CMK (cell line): ENCODE measurements around the gene MTMR2.
A peak's percentile ranks its signal among the peaks of the same experiment; 100 is the strongest.

Experiments used
- DNase-seq: peaks from one replicate; pipeline ENCODE4 v3.0.0-alpha.2; 2010; ENCODE audit warnings: low read depth

Gene MTMR2

GRCh38 chr11:95917193-95918036 lies 6.5 kb downstream of the MTMR2 start:
- DNase-seq: no peak

- DNase-seq: no peak
Measured at GRCh38 chr11:95916049-95916448, 7.9 kb downstream of the MTMR2 start.

GRCh38 chr11:95915051-95915450 lies 8.9 kb downstream of the MTMR2 start:
- DNase-seq: no peak

GRCh38 chr11:95913830-95914615 lies 9.9 kb downstream of the MTMR2 start:
- no peak for DNase-seq

- DNase-seq: no peak
Measured at GRCh38 chr11:95912902-95913560, 10.9 kb downstream of the MTMR2 start.

- DNase-seq: no peak
Measured at GRCh38 chr11:95911369-95911759, 12.5 kb downstream of the MTMR2 start.

- no peak for DNase-seq
Measured at GRCh38 chr11:95910638-95911368, 13.1 kb downstream of the MTMR2 start.

- DNase-seq: no peak
Measured at GRCh38 chr11:95908826-95909225, 15.1 kb downstream of the MTMR2 start.

GRCh38 chr11:95907476-95907875 lies 16.4 kb downstream of the MTMR2 start:
- DNase-seq: no peak

- no peak for DNase-seq
Measured at GRCh38 chr11:95904009-95904650, 19.8 kb downstream of the MTMR2 start.

GRCh38 chr11:95898782-95899181 lies 25.1 kb downstream of the MTMR2 start:
- DNase-seq: no peak

GRCh38 chr11:95897731-95898130 lies 26.2 kb downstream of the MTMR2 start:
- no peak for DNase-seq

GRCh38 chr11:95895815-95896214 lies 28.1 kb downstream of the MTMR2 start:
- DNase-seq: peak; percentile 7

GRCh38 chr11:95892892-95893570 lies 30.9 kb downstream of the MTMR2 start:
- no peak for DNase-seq

GRCh38 chr11:95892492-95892891 lies 31.4 kb downstream of the MTMR2 start:
- DNase-seq: no peak

- no peak for DNase-seq
Measured at GRCh38 chr11:95891423-95892170, 32.3 kb downstream of the MTMR2 start.

- DNase-seq: no peak
Measured at GRCh38 chr11:95888852-95889251, 35.1 kb downstream of the MTMR2 start.

GRCh38 chr11:95888439-95888838 lies 35.5 kb downstream of the MTMR2 start:
- DNase-seq: no peak

- DNase-seq: no peak
Measured at GRCh38 chr11:95886462-95886861, 37.4 kb downstream of the MTMR2 start.

GRCh38 chr11:95884802-95885201 lies 39.1 kb downstream of the MTMR2 start:
- no peak for DNase-seq
